AG04450 (cell line): ENCODE measurements around the gene THOP1. TPM values are rescaled to one million over a fixed set of nuclear protein-coding genes. Genes with fewer than 3 reads are reported as not detected.

ENCODE experiments used
- CTCF ChIA-PET: fragments of 300-600, 350-600 bp; formaldehyde crosslinking; extraction: SDS; loops from one replicate; lab custom pipeline; 2022; ENCODE audit warnings: antibody characterized with exemption, inconsistent platforms; lab: Charles Lee
- POLR2A ChIA-PET: fragments of 350-600 bp; formaldehyde crosslinking; extraction: SDS; loops from one replicate; lab custom pipeline; 2021; ENCODE audit warnings: antibody characterized with exemption, inconsistent platforms; lab: Yijun Ruan, JAX
- DNase-seq: peaks from one replicate; pipeline ENCODE4 v3.0.0-alpha.2; 2011; ENCODE audit warnings: low read depth, low spot score
- H3K27ac ChIP-seq: one replicate; pipeline ENCODE4 v1.5.1; 2012; ENCODE audit warnings: low read depth, low read length, control low read depth
- H3K27me3 ChIP-seq: one replicate; pipeline ENCODE4 v1.6.0; 2012; ENCODE audit warnings: low read length; ENCODE audit not compliant: control insufficient read depth, insufficient read depth
- H3K4me3 ChIP-seq: 2 replicates; pipeline ENCODE4 v1.5.1; 2011; ENCODE audit warnings: mild to moderate bottlenecking, low read depth, low read length, control low read depth
- H3K9me3 ChIP-seq: 2 replicates; pipeline ENCODE4 v1.5.1; 2012; ENCODE audit warnings: low read length; ENCODE audit not compliant: control insufficient read depth, insufficient read depth
- polyA plus RNA-seq: library from polyadenylated mRNA; depleted of rRNA; stranded (reverse); fragments of >200 nt; gene quantifications from 2 replicates; pipeline ENCODE4 v1.2.3, GENCODE V29; 2011
- TF ChIP-seq, protein P1 (sequence below): IDR thresholded peaks from 2 replicates; pipeline ENCODE4 v1.5.1; 2011; ENCODE audit warnings: low read depth, low read length, control low read depth, inconsistent platforms

The THOP1 gene
- polyA plus RNA-seq, 1 experiment: 35.4 TPM

DNA sequence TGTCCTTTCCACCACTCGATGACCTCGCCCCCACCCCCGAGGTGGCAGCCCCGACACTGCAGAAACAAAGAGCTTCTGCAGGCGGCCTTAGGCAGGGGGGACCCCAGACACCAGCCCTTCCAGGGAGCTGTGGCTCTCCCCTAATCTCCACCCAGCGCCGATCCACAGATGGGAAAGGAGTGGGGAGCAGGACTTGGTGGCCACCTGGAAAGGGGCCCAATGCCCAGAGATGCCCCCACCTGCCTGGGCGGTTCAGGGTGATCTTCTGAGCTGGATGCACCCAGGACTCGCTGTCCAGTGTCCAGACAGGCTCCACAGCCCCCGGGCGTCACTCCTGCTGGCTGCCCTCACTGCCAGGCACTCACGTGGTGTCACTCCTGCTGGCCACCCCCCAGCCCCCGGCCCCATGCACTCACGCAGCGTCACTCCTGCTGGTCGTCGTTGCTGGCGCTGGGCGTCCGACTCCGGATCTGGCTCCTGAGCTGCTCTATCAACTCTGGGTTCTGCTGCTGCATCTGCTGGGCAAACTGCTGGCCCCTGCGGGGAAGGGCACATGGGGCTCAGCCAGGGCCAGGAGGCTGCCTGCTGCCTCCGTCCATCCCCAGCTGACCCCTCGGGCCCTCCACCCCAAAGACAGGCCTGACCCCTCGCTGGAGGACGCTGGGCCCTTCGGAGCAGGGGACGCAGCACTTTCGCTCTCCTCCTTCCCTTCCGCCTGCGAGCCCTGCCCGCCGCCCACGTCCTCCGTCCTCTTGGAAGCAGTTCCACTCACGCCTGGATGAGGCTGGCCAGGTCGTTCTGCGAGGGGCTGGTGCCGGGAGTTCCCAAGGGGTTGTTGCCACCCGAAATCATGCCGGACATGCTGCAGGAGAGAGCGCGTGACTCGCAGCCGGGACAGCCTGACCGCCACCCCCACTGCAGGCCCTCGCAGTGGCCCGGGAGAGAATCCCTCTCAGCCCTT lies 28.1 kb upstream of the THOP1 start:
- no peaks in the 10 kb centered on the region; the same call in 1 of the 2 replicates for H3K9me3 ChIP-seq
- no peak overlapping the region for H3K4me3 ChIP-seq
- ChIA-PET CTCF (interaction anchor here (0.5 kb wide), 1 partner anchor 69 kb away, joined by 3 read pairs; no protein-coding TSS in a partner anchor), POLR2A (no interaction called here)
- H3K27me3 ChIP-seq: no peaks in the 10 kb centered on the region
- TF ChIP-seq, protein P1, sequence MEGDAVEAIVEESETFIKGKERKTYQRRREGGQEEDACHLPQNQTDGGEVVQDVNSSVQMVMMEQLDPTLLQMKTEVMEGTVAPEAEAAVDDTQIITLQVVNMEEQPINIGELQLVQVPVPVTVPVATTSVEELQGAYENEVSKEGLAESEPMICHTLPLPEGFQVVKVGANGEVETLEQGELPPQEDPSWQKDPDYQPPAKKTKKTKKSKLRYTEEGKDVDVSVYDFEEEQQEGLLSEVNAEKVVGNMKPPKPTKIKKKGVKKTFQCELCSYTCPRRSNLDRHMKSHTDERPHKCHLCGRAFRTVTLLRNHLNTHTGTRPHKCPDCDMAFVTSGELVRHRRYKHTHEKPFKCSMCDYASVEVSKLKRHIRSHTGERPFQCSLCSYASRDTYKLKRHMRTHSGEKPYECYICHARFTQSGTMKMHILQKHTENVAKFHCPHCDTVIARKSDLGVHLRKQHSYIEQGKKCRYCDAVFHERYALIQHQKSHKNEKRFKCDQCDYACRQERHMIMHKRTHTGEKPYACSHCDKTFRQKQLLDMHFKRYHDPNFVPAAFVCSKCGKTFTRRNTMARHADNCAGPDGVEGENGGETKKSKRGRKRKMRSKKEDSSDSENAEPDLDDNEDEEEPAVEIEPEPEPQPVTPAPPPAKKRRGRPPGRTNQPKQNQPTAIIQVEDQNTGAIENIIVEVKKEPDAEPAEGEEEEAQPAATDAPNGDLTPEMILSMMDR: no peak
- H3K27ac ChIP-seq: no peak overlapping the region
- no peak for DNase-seq

DNA sequence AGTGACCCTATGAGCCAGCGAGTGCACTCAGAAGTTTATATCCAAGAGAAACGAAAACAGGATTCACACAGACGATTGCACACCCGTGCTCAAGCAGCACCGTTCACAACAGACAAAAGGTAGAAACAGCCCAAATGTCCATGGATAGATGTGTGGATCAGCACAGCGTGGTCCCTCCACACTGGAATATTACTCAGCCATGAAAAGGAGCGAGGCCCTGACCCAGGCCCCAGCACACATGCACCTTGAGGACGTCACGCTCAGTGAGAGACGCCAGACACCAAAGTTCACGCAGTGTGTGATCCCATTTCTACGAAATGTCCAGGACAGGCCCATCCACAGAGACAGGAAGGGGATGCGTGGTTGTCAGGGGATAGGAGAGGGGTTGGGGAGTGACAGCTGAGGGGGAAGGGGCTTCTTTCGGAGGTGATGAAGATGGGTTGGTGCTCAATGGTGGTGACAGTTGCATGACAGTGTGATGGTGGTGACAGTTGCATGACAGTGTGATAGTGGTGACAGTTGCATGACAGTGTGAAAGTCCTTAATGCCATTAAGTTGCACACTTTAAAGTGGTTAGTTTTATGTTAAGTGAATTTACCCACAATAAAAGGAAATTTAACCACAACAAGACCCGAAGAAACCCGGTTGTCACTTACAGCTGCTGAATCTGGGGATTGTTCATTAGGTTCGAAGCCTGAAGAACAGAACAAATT lies 26.5 kb upstream of the THOP1 start:
- H3K27ac ChIP-seq: no peak overlapping the region
- no peak overlapping the region for H3K4me3 ChIP-seq
- H3K9me3 ChIP-seq: no peaks in the 10 kb centered on the region; the same call in 1 of the 2 replicates
- TF ChIP-seq, protein P1: no peak
- CTCF ChIA-PET: interaction anchor here (0.8 to 1.5 kb wide), 2 partner anchors 9 to 111 kb away, joined by 3 to 4 read pairs; no protein-coding TSS in a partner anchor
- POLR2A ChIA-PET: no interaction called here
- DNase-seq: no peak
- no peaks in the 10 kb centered on the region for H3K27me3 ChIP-seq

DNA sequence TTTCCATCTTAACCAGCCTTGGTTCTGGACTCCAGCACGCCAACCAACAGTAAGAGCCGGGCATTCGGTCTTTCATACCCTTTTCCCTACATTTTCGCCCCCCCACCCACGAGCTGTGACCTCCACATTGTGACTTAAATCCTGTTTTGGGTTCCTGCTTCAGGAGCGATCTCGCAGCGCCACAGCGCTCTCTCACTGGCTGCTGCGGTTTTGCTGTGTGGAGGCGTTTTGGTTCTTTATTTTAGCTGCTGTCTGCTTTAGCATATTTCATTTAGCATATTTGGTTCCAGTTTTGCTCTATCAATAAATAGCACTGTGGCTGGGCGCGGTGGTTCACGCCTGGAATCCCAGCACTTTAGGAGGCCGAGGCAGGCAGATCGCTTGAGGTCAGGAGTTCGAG lies 25.9 kb upstream of the THOP1 start:
- DNase-seq: no peak
- POLR2A ChIA-PET: no interaction called here
- Histone ChIP-seq H3K27me3 (no peaks in the 10 kb centered on the region), H3K4me3 (no peak overlapping the region), H3K9me3 (no peaks in the 10 kb centered on the region; the same call in 1 of the 2 replicates), H3K27ac (no peak overlapping the region)
- CTCF ChIA-PET: interaction anchor here (1.5 kb wide), 1 partner anchor 10 kb away, joined by 4 read pairs; no protein-coding TSS in a partner anchor
- TF ChIP-seq, protein P1: no peak

DNA sequence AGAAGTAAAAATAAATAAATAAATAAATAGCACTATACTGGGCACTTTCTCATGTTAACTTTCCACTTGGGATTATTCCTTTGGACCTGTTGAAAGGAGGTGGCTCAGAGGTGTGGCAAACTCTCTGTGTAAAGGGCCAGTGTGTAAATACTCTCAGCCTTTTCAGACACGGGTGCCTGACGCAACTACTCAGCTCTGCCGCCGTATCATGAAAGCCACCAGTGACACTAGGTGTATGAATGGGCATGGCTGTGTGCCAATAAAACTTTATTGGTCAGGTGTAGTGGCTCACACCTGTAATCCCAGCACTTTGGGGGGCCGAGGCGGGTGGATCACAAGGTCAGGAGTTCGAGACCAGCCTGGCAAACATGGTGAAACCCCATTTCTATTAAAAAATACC lies 25.3 kb upstream of the THOP1 start:
- Histone ChIP-seq H3K27me3 (no peaks in the 10 kb centered on the region), H3K9me3 (no peaks in the 10 kb centered on the region; the same call in 1 of the 2 replicates), H3K4me3 (no peak overlapping the region), H3K27ac (no peak overlapping the region)
- DNase-seq: no peak
- TF ChIP-seq, protein P1: no peak
- CTCF ChIA-PET: no interaction called here
- POLR2A ChIA-PET: no interaction called here
